HEK293T (cell line): Measurements from ENCODE around the gene ZNF444.

Experiments
- CTCF ChIA-PET: fragments of 350-600 bp; formaldehyde crosslinking; extraction: SDS; loops from one replicate; lab custom pipeline; 2021; ENCODE audit warnings: antibody characterized with exemption, inconsistent platforms; lab: Yijun Ruan, JAX
- POLR2A ChIA-PET: fragments of 350-600 bp; formaldehyde crosslinking; extraction: SDS; loops from one replicate; lab custom pipeline; 2020; ENCODE audit warnings: antibody characterized with exemption, inconsistent platforms; lab: Yijun Ruan, JAX
- DNase-seq: peaks from one replicate; pipeline ENCODE4 v3.0.0; 2012; ENCODE audit warnings: mixed read lengths; ENCODE audit errors: extremely low spot score
- ARNT ChIP-seq: fragments of 450-650 bp; IDR thresholded peaks from 2 replicates; pipeline ENCODE4 v1.6.1; 2017; ENCODE audit warnings: mild to moderate bottlenecking
- BHLHE40 ChIP-seq: fragments of 450-650 bp; IDR thresholded peaks from 2 replicates; pipeline ENCODE4 v1.6.1; 2016; ENCODE audit warnings: mild to moderate bottlenecking, moderate library complexity, borderline replicate concordance
- CTBP1 ChIP-seq: fragments of 450-650 bp; IDR thresholded peaks from 2 replicates; pipeline ENCODE4 v1.6.1; 2016; ENCODE audit warnings: borderline replicate concordance
- ELF4 ChIP-seq: fragments of 450-650 bp; IDR thresholded peaks from 2 replicates; pipeline ENCODE4 v1.6.1; 2017; ENCODE audit warnings: antibody characterized with exemption
- FOXA1 ChIP-seq: fragments of 450-650 bp; IDR thresholded peaks from 2 replicates; pipeline ENCODE4 v1.6.1; 2016; ENCODE audit warnings: mild to moderate bottlenecking
- FOXK2 ChIP-seq: fragments of 450-650 bp; IDR thresholded peaks from 2 replicates; pipeline ENCODE4 v1.6.1; 2016; ENCODE audit warnings: mild to moderate bottlenecking
- FOXM1 ChIP-seq: fragments of 450-650 bp; IDR thresholded peaks from 2 replicates; pipeline ENCODE4 v1.6.1; 2017; ENCODE audit warnings: mild to moderate bottlenecking, borderline replicate concordance
- HDGF ChIP-seq: fragments of 450-650 bp; IDR thresholded peaks from 2 replicates; pipeline ENCODE4 v1.6.1; 2017; ENCODE audit warnings: antibody characterized with exemption, borderline replicate concordance
- L3MBTL2 ChIP-seq: fragments of 450-650 bp; conservative IDR thresholded peaks from 2 replicates; pipeline ENCODE4 v1.6.1; 2016; ENCODE audit warnings: mild to moderate bottlenecking
- LEF1 ChIP-seq: fragments of 450-650 bp; IDR thresholded peaks from 2 replicates; pipeline ENCODE4 v1.6.1; 2017; ENCODE audit warnings: mild to moderate bottlenecking, borderline replicate concordance
- NFRKB ChIP-seq: fragments of 450-650 bp; IDR thresholded peaks from 2 replicates; pipeline ENCODE4 v1.6.1; 2016; ENCODE audit warnings: mild to moderate bottlenecking, moderate library complexity
- PKNOX1 ChIP-seq: fragments of 450-650 bp; IDR thresholded peaks from 2 replicates; pipeline ENCODE4 v1.6.1; 2016
- SP1 ChIP-seq: fragments of 450-650 bp; IDR thresholded peaks from 2 replicates; pipeline ENCODE4 v1.6.1; 2017
- SUZ12 ChIP-seq: fragments of 450-650 bp; IDR thresholded peaks from 2 replicates; pipeline ENCODE4 v1.6.1; 2016; ENCODE audit warnings: mild to moderate bottlenecking
- TARDBP ChIP-seq: fragments of 450-650 bp; IDR thresholded peaks from 2 replicates; pipeline ENCODE4 v1.6.1; 2016
- ZNF384 ChIP-seq: fragments of 450-650 bp; IDR thresholded peaks from 2 replicates; pipeline ENCODE4 v1.6.1; 2016

Gene ZNF444

GRCh38 chr19:56112313-56112709 lies 28.8 kb upstream of the ZNF444 start:
- no peak for DNase-seq
- POLR2A ChIA-PET, result no interaction called here

GRCh38 chr19:56113074-56113632 lies 27.9 kb upstream of the ZNF444 start:
- DNase-seq, result no peak

More at GRCh38 chr19:56112313-56112709, 28.8 kb upstream of the ZNF444 start:
- CTCF ChIA-PET, result no interaction called here
- TF ChIP-seq LEF1, result no peak
- TF ChIP-seq ELF4, result no peak
- no peak for TF ChIP-seq L3MBTL2
- TF ChIP-seq PKNOX1, result no peak
- no peak for TF ChIP-seq HDGF
- no peak for TF ChIP-seq FOXK2
- TF ChIP-seq NFRKB, result no peak
- TF ChIP-seq FOXA1, result no peak
- no peak for TF ChIP-seq ARNT
- TF ChIP-seq SP1, result no peak
- TF ChIP-seq FOXM1, result no peak
- no peak for TF ChIP-seq BHLHE40

GRCh38 chr19:56114051-56114777 lies 26.9 kb upstream of the ZNF444 start:
- no peak for DNase-seq
- CTCF ChIA-PET, result interaction anchor here (0.7 kb wide), 1 partner anchor 1671 kb away, joined by 4 read pairs; no protein-coding TSS in a partner anchor
- TF ChIP-seq HDGF (no peak), BHLHE40 (no peak), CTBP1 (no peak), ARNT (no peak), FOXA1 (no peak), FOXK2 (no peak), ZNF384 (no peak), PKNOX1 (no peak), LEF1 (no peak)
- POLR2A ChIA-PET, result no interaction called here

More at GRCh38 chr19:56113074-56113632, 27.9 kb upstream of the ZNF444 start:
- no peak for TF ChIP-seq SUZ12
- TF ChIP-seq ELF4, result no peak
- no peak for TF ChIP-seq TARDBP
- TF ChIP-seq BHLHE40, result no peak
- no peak for TF ChIP-seq NFRKB
- TF ChIP-seq FOXM1, result no peak
- POLR2A ChIA-PET, result no interaction called here
- CTCF ChIA-PET, result no interaction called here

- TF ChIP-seq FOXM1 (no peak), ZNF384 (no peak), CTBP1 (no peak), FOXK2 (no peak), LEF1 (no peak), FOXA1 (no peak), SP1 (no peak), SUZ12 (no peak), ELF4 (no peak), PKNOX1 (no peak), BHLHE40 (no peak), NFRKB (no peak), ARNT (no peak), TARDBP (no peak), L3MBTL2 (no peak), HDGF (no peak)
- POLR2A ChIA-PET, result no interaction called here
- no peak for DNase-seq
- CTCF ChIA-PET, result interaction anchor here (0.7 kb wide), 1 partner anchor 1672 kb away, joined by 4 read pairs; no protein-coding TSS in a partner anchor
These were observed 26.3 kb upstream of the ZNF444 start for GRCh38 chr19:56114778-56115110.

GRCh38 chr19:56115490-56115889 lies 25.6 kb upstream of the ZNF444 start:
- ChIA-PET POLR2A (no interaction called here), CTCF (no interaction called here)
- TF ChIP-seq FOXM1 (no peak), SUZ12 (no peak), CTBP1 (no peak), ZNF384 (no peak), NFRKB (no peak), LEF1 (no peak), ARNT (no peak), FOXA1 (no peak), TARDBP (no peak), PKNOX1 (no peak), ELF4 (no peak), BHLHE40 (no peak), L3MBTL2 (no peak), FOXK2 (no peak), SP1 (no peak), HDGF (no peak)
- DNase-seq, result no peak
